Endothelial cell of umbilical vein (primary cell): ENCODE results near the gene ZSCAN26. TPM values are rescaled to one million over a fixed set of nuclear protein-coding genes. Genes with fewer than 3 reads are reported as not detected.

Source experiments
- BruUV-seq: library from RNA; stranded (reverse); fragments of 400-500 nt; replicated peaks from 2 replicates; lab custom pipeline; 2021; lab: Mats Ljungman, UMichigan
- CTCF ChIA-PET: fragments of 300-600, 350-600 bp; sonication (Branson Sonifier 250); formaldehyde crosslinking; loops from one replicate; lab custom pipeline; 2021; ENCODE audit warnings: antibody characterized with exemption, inconsistent platforms; lab: Charles Lee
- POLR2A ChIA-PET: fragments of 300-600, 350-600 bp; sonication (Branson Sonifier 250); formaldehyde crosslinking; loops from one replicate; lab custom pipeline; 2021; ENCODE audit warnings: antibody characterized with exemption, inconsistent platforms; lab: Charles Lee
- DNase-seq: peaks from one replicate; pipeline ENCODE4 v3.0.0-alpha.2; 2011; ENCODE audit warnings: low read depth, low spot score
- FAIRE-seq: peaks from 2 replicates; lab custom pipeline; 2011; peaks lifted over from hg19 to GRCh38; lab: Jason Lieb, UNC
- H2AFZ ChIP-seq: 2 replicates; pipeline ENCODE4 v1.6.0; 2012; ENCODE audit warnings: low read depth, low read length, control low read depth, inconsistent platforms
- H3K27ac ChIP-seq: 2 replicates; pipeline ENCODE4 v1.5.1; 2011; ENCODE audit warnings: low read depth, mild to moderate bottlenecking, control low read depth, low read length, moderate library complexity; ENCODE audit not compliant: insufficient read depth
- H3K27me3 ChIP-seq, 2 experiments: 2 replicates each; pipeline versions ENCODE4 v1.6.0 to v1.6.1; 2011; ENCODE audit warnings: low read length in 2 of 2, mixed read lengths in 1 of 2; ENCODE audit not compliant: control insufficient read depth in 2 of 2, insufficient read depth in 2 of 2
- H3K36me3 ChIP-seq, 2 experiments: 2 replicates in 1 of 2; 3 replicates in 1 of 2; pipeline ENCODE4 v1.5.1; 2011; ENCODE audit warnings: low read length in 2 of 2, mild to moderate bottlenecking in 1 of 2, moderate library complexity in 1 of 2; ENCODE audit not compliant: control insufficient read depth in 2 of 2, insufficient read depth in 2 of 2; ENCODE audit errors: extremely low read depth in 1 of 2
- H3K4me1 ChIP-seq: 3 replicates; pipeline ENCODE4 v1.5.1; 2011; ENCODE audit warnings: mild to moderate bottlenecking, low read length; ENCODE audit not compliant: control insufficient read depth, insufficient read depth; ENCODE audit errors: extremely low read depth
- H3K4me2 ChIP-seq: 2 replicates; pipeline ENCODE4 v1.6.1; 2011; ENCODE audit warnings: low read length, control low read depth, mixed read lengths; ENCODE audit not compliant: insufficient read depth
- H3K4me3 ChIP-seq, 3 experiments: fragments of 200-600 bp in 1 of 3; sonication (generic), shearing (Covaris generic) in 1 of 3; replicated peaks in 1 of 3; 2 replicates each; pipeline ENCODE4 v1.5.1; 2011 to 2016; ENCODE audit warnings: control low read depth in 3 of 3, low read length in 3 of 3, mild to moderate bottlenecking in 2 of 3, inconsistent platforms in 1 of 3, low read depth in 1 of 3, moderate library complexity in 1 of 3; ENCODE audit not compliant: insufficient read depth in 1 of 3
- H3K79me2 ChIP-seq: 2 replicates; pipeline ENCODE4 v1.6.0; 2012; ENCODE audit warnings: low read length, inconsistent platforms; ENCODE audit not compliant: control insufficient read depth, insufficient read depth
- H3K9ac ChIP-seq: replicated peaks from 2 replicates; pipeline ENCODE3; 2011; ENCODE audit warnings: low read length, control low read depth; ENCODE audit not compliant: insufficient read depth; ENCODE audit errors: extremely low read depth
- H3K9me1 ChIP-seq: replicated peaks from 3 replicates; pipeline ENCODE4 v1.6.0; 2011; ENCODE audit warnings: mild to moderate bottlenecking, low read length; ENCODE audit not compliant: control insufficient read depth, insufficient read depth; ENCODE audit errors: extremely low read depth
- H3K9me3 ChIP-seq: replicated peaks from 2 replicates; pipeline ENCODE4 v1.5.1; 2012; ENCODE audit warnings: low read length, inconsistent platforms; ENCODE audit not compliant: control insufficient read depth, insufficient read depth
- H4K20me1 ChIP-seq: replicated peaks from 2 replicates; pipeline ENCODE3; 2011; ENCODE audit warnings: mild to moderate bottlenecking, low read length; ENCODE audit not compliant: control insufficient read depth, insufficient read depth; ENCODE audit errors: extremely low read depth
- CTCF ChIP-seq, 2 donors: IDR thresholded peaks; 1 replicate in 1 of 2; 2 replicates in 1 of 2; pipeline ENCODE4 v1.5.1; 2011; ENCODE audit warnings: low read length in 2 of 2, mild to moderate bottlenecking in 2 of 2, moderate library complexity in 2 of 2, control low read depth in 1 of 2, inconsistent platforms in 1 of 2, low read depth in 1 of 2; ENCODE audit not compliant: insufficient read depth in 1 of 2; ENCODE audit errors: extremely low read depth in 1 of 2
- EZH2 ChIP-seq: IDR thresholded peaks from 2 replicates; pipeline ENCODE4 v1.6.1; 2012; ENCODE audit warnings: borderline replicate concordance, low read depth, mild to moderate bottlenecking, moderate library complexity, low read length, inconsistent platforms; ENCODE audit not compliant: severe bottlenecking
- MYC ChIP-seq: IDR thresholded peaks from one replicate; pipeline ENCODE4 v1.6.1; 2011; ENCODE audit warnings: mild to moderate bottlenecking, low read depth, low read length
- POLR2A ChIP-seq: IDR thresholded peaks from 2 replicates; pipeline ENCODE4 v1.6.1; 2012; ENCODE audit warnings: low read depth, mild to moderate bottlenecking, control low read depth, low read length
- POLR2AphosphoS5 ChIP-seq: IDR thresholded peaks from 2 replicates; pipeline ENCODE4 v1.6.1; 2012; ENCODE audit warnings: low read depth, mild to moderate bottlenecking, control low read depth, low read length, moderate library complexity; ENCODE audit not compliant: insufficient read depth
- dilution Hi-C: fragments of 300-500 bp; cut with MboI; formaldehyde crosslinking; loops from one replicate; pipeline ENCODE4 v1.15.0; 2019; ENCODE audit warnings: low sequenced_read_pairs; ENCODE audit not compliant: extremely low pct_ligation_motif_present
- intact Hi-C: fragments of 100-400 bp; cut with micrococcal nuclease; formaldehyde crosslinking; loops from one replicate; pipeline ENCODE4 v1.10.0; 2022
- polyA plus RNA-seq, 4 experiments: library from polyadenylated mRNA; depleted of rRNA in 3 of 4; stranded (reverse) in 3 of 4; unstranded in 1 of 4; fragments of >200 nt; gene quantifications; 2 replicates each; pipeline versions ENCODE4 v1.2.1 to v1.2.3, GENCODE V29; 2011 to 2012; ENCODE audit warnings: missing spikeins in 1 of 4
- total RNA-seq: library from RNA; stranded (reverse); gene quantifications from 2 replicates; pipeline ENCODE4 v1.2.3, GENCODE V29; 2021
- TF ChIP-seq, protein P1 (sequence below): IDR thresholded peaks from 2 replicates; pipeline ENCODE4 v1.6.1; 2011; ENCODE audit not compliant: insufficient read depth, insufficient read length

Gene ZSCAN26
- total and polyA plus RNA-seq, 2 donors (not counting 3 experiments of a cell fraction or from before 2014, with no cell fraction given): 12.8 to 14.1 TPM

DNA sequence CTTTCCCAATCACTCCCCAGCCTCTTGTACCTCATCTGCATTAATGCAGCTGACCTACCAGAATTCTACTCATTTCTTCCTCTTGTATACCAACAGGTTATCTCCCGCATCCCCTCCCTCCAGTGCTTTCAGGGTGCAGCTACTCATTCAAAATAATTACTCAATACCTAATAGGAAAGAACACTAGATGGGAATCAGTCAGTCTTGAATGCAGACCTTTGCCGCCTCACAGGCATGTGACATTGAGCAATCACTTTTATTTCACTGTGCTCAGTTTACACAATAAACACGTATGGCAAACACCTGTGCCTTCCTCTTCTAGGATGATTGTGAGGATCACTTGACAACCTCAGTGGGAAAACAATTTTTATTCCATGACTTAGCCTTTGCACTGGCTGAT, 55.7 kb downstream of the ZSCAN26 start:
- no peak overlapping the region for H3K27ac ChIP-seq
- DNase-seq (no peak), FAIRE-seq (no peak)
- no peak overlapping the region for H3K4me3 ChIP-seq
- H3K4me1 ChIP-seq: no peaks in the 10 kb centered on the region
- dilution Hi-C loops: no loop called here
- no peaks in the 10 kb centered on the region for H3K9me1 ChIP-seq
- no peak overlapping the region for H2AFZ ChIP-seq
- no TSS peak for BruUV-seq
- peaks cover 0 to 4% of the 10 kb centered on the region in 2 experiments for H3K36me3 ChIP-seq
- POLR2A ChIA-PET: interaction anchor here (0.6 kb wide), 1 partner anchor 181 kb away, joined by 3 read pairs; the partner anchor contains the start of gene ZKSCAN8
- no peaks in the 10 kb centered on the region for H3K27me3 ChIP-seq
- intact Hi-C loops: no loop called here
- no peak overlapping the region for H3K9ac ChIP-seq
- no peaks in the 10 kb centered on the region for H4K20me1 ChIP-seq
- H3K79me2 ChIP-seq: no peaks in the 10 kb centered on the region
- CTCF ChIA-PET: no interaction called here
- H3K4me2 ChIP-seq: no peak overlapping the region
- H3K9me3 ChIP-seq: peaks cover 7% of the 10 kb centered on the region
- no peak for TF ChIP-seq POLR2A
- TF ChIP-seq EZH2: no peak
- no peak for TF ChIP-seq POLR2AphosphoS5
- TF ChIP-seq, protein P1, sequence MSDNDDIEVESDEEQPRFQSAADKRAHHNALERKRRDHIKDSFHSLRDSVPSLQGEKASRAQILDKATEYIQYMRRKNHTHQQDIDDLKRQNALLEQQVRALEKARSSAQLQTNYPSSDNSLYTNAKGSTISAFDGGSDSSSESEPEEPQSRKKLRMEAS: no peak
- no peak for TF ChIP-seq MYC
- TF ChIP-seq CTCF (IDR thresholded peaks at IDR 0.05; ENCODE audit: extremely low read depth in 1 of 2, insufficient read depth in 1 of 2, low read depth in 1 of 2, low read length in 2 of 2): no peak
